H9 (cell line): Measurements from ENCODE around the gene DPF3. TPM values are rescaled to one million over a fixed set of nuclear protein-coding genes. Genes with fewer than 3 reads are reported as not detected.

ENCODE experiments used
- DNase-seq: peaks from one replicate; pipeline ENCODE4 v3.0.0-alpha.2; 2017
- H2AFZ ChIP-seq: one replicate; pipeline ENCODE4 v1.6.1; 2013; ENCODE audit warnings: mild to moderate bottlenecking, low read length, control low read depth, moderate library complexity
- H2AK5ac ChIP-seq: 2 replicates; pipeline ENCODE4 v1.6.1; 2013; ENCODE audit warnings: low read length, control low read depth, mixed read lengths; ENCODE audit not compliant: insufficient read length
- H2BK120ac ChIP-seq: one replicate; pipeline ENCODE4 v1.6.1; 2013; ENCODE audit warnings: low read depth, mild to moderate bottlenecking, low read length, control low read depth, inconsistent platforms; ENCODE audit not compliant: poor library complexity, severe bottlenecking
- H2BK12ac ChIP-seq: 2 replicates; pipeline ENCODE4 v1.6.1; 2013; ENCODE audit warnings: low read length, control low read depth, mixed read lengths, low read depth; ENCODE audit not compliant: insufficient read length
- H2BK15ac ChIP-seq: 2 replicates; pipeline ENCODE4 v1.6.1; 2013; ENCODE audit warnings: low read depth, low read length, control low read depth
- H2BK20ac ChIP-seq: one replicate; pipeline ENCODE4 v1.6.1; 2013; ENCODE audit warnings: low read depth, mild to moderate bottlenecking, low read length, control low read depth, inconsistent platforms; ENCODE audit not compliant: poor library complexity, severe bottlenecking
- H2BK5ac ChIP-seq: 2 replicates; pipeline ENCODE4 v1.6.1; 2013; ENCODE audit warnings: low read length, control low read depth, mixed read lengths; ENCODE audit not compliant: insufficient read length
- H3K14ac ChIP-seq: 2 replicates; pipeline ENCODE4 v1.6.1; 2013; ENCODE audit warnings: low read length, control low read depth; ENCODE audit not compliant: insufficient read depth
- H3K18ac ChIP-seq: 2 replicates; pipeline ENCODE4 v1.6.1; 2013; ENCODE audit warnings: low read depth, mild to moderate bottlenecking, mixed read lengths, low read length, control low read depth; ENCODE audit not compliant: insufficient read length
- H3K23ac ChIP-seq: 2 replicates; pipeline ENCODE4 v1.6.1; 2013; ENCODE audit warnings: low read length, control low read depth, mixed read lengths, low read depth; ENCODE audit not compliant: insufficient read length
- H3K23me2 ChIP-seq: 2 replicates; pipeline ENCODE4 v1.6.1; 2013; ENCODE audit warnings: low read depth, mild to moderate bottlenecking, mixed read lengths, low read length, control low read depth; ENCODE audit not compliant: insufficient read length, poor library complexity, severe bottlenecking
- H3K27ac ChIP-seq: 2 replicates; pipeline ENCODE4 v1.5.1; 2013; ENCODE audit warnings: low read length, control low read depth, mixed read lengths, low read depth; ENCODE audit not compliant: insufficient read length
- H3K27me3 ChIP-seq: 2 replicates; pipeline ENCODE4 v1.6.1; 2013; ENCODE audit warnings: low read length, control low read depth, inconsistent platforms; ENCODE audit not compliant: insufficient read depth
- H3K4ac ChIP-seq: 2 replicates; pipeline ENCODE4 v1.6.1; 2013; ENCODE audit warnings: low read depth, mild to moderate bottlenecking, control low read depth, inconsistent platforms, low read length, moderate library complexity
- H3K4me1 ChIP-seq: 2 replicates; pipeline ENCODE4 v1.6.1; 2013; ENCODE audit warnings: low read length, control low read depth, inconsistent platforms; ENCODE audit not compliant: insufficient read depth
- H3K4me2 ChIP-seq: 2 replicates; pipeline ENCODE4 v1.6.1; 2013; ENCODE audit warnings: low read length, control low read depth, mixed read lengths; ENCODE audit not compliant: insufficient read length, insufficient read depth
- H3K56ac ChIP-seq: 2 replicates; pipeline ENCODE4 v1.6.1; 2013; ENCODE audit warnings: low read depth, mild to moderate bottlenecking, mixed read lengths, low read length, control low read depth; ENCODE audit not compliant: insufficient read length
- H3K79me1 ChIP-seq: 2 replicates; pipeline ENCODE4 v1.6.1; 2013; ENCODE audit warnings: low read depth, mild to moderate bottlenecking, moderate library complexity, low read length, control low read depth, inconsistent platforms; ENCODE audit not compliant: insufficient read depth, poor library complexity, severe bottlenecking
- H3K79me2 ChIP-seq: 2 replicates; pipeline ENCODE4 v1.6.1; 2013; ENCODE audit warnings: low read length, control low read depth, inconsistent platforms; ENCODE audit not compliant: insufficient read depth
- H3K9ac ChIP-seq: 2 replicates; pipeline ENCODE4 v1.6.1; 2013; ENCODE audit warnings: low read length, control low read depth, mixed read lengths; ENCODE audit not compliant: insufficient read length; ENCODE audit errors: extremely low read depth
- H3K9me3 ChIP-seq: one replicate; pipeline ENCODE4 v1.6.1; 2013; ENCODE audit warnings: low read depth, low read length, inconsistent platforms; ENCODE audit not compliant: control insufficient read depth
- H3T11ph ChIP-seq: one replicate; pipeline ENCODE4 v1.6.1; 2013; ENCODE audit warnings: mild to moderate bottlenecking, low read length, control low read depth, inconsistent platforms
- H4K20me1 ChIP-seq: one replicate; pipeline ENCODE4 v1.6.1; 2013; ENCODE audit not compliant: control insufficient read depth, insufficient read length, insufficient read depth
- H4K5ac ChIP-seq: 2 replicates; pipeline ENCODE4 v1.6.1; 2013; ENCODE audit warnings: low read depth, mild to moderate bottlenecking, mixed read lengths, low read length, control low read depth; ENCODE audit not compliant: insufficient read length
- H4K8ac ChIP-seq: replicated peaks from 2 replicates; pipeline ENCODE4 v1.6.1; 2013; ENCODE audit warnings: low read length, control low read depth, mixed read lengths, low read depth; ENCODE audit not compliant: insufficient read length
- H4K91ac ChIP-seq: 2 replicates; pipeline ENCODE4 v1.6.1; 2013; ENCODE audit warnings: low read depth, mild to moderate bottlenecking, moderate library complexity, mixed read lengths, low read length, control low read depth; ENCODE audit not compliant: insufficient read length
- H3K27ac Mint-ChIP-seq, 3 experiments: 2 replicates in 2 of 3; 3 replicates in 1 of 3; pipeline ENCODE4 v1.8.0; 2020 to 2021; ENCODE audit warnings: mixed read lengths in 3 of 3, mild to moderate bottlenecking in 1 of 3, moderate library complexity in 1 of 3
- H3K27me3 Mint-ChIP-seq: 2 replicates; pipeline ENCODE4 v1.8.0; 2021; ENCODE audit warnings: low read depth, mild to moderate bottlenecking, moderate library complexity, mixed read lengths
- H3K36me3 Mint-ChIP-seq, 3 experiments: 2 replicates in 2 of 3; 3 replicates in 1 of 3; pipeline ENCODE4 v1.8.0; 2020 to 2021; ENCODE audit warnings: low read depth in 3 of 3, mixed read lengths in 3 of 3; ENCODE audit not compliant: insufficient read depth in 1 of 3
- H3K4me1 Mint-ChIP-seq, 2 experiments: 2 replicates each; pipeline ENCODE4 v1.8.0; 2020; ENCODE audit warnings: mixed read lengths in 2 of 2
- H3K4me3 Mint-ChIP-seq, 2 experiments: 2 replicates in 1 of 2; 3 replicates in 1 of 2; pipeline ENCODE4 v1.8.0; 2020 to 2021; ENCODE audit warnings: mild to moderate bottlenecking in 2 of 2, mixed read lengths in 2 of 2, moderate library complexity in 1 of 2
- H3K9me3 Mint-ChIP-seq, 2 experiments: 2 replicates in 1 of 2; 3 replicates in 1 of 2; pipeline ENCODE4 v1.8.0; 2020; ENCODE audit warnings: mild to moderate bottlenecking in 2 of 2, mixed read lengths in 2 of 2, moderate library complexity in 1 of 2
- WGBS: extraction: QIAGEN DNeasy Blood & Tissue Kit; methylation state at CpG from one replicate; pipeline ENCODE4 v1.1.7; 2013; ENCODE audit warnings: missing lambda C conversion rate, low lambda C conversion rate, mixed read lengths; ENCODE audit not compliant: insufficient read length; ENCODE audit errors: extremely low coverage; 5-methylcytosine and 5-hydroxymethylcytosine counted together
- total RNA-seq: library from RNA; stranded (reverse); gene quantifications from 2 replicates; pipeline ENCODE4 v1.2.1, GENCODE V29; 2021
- TF ChIP-seq, protein P1 (sequence below): fragments of 200-600 bp; sonication (generic); conservative IDR thresholded peaks from 3 replicates; pipeline ENCODE4 v1.8.0; 2021; ENCODE audit warnings: antibody characterized with exemption, mild to moderate bottlenecking

DPF3 gene
- total RNA-seq, 1 experiment from 2014 or later, result not detected

DNA sequence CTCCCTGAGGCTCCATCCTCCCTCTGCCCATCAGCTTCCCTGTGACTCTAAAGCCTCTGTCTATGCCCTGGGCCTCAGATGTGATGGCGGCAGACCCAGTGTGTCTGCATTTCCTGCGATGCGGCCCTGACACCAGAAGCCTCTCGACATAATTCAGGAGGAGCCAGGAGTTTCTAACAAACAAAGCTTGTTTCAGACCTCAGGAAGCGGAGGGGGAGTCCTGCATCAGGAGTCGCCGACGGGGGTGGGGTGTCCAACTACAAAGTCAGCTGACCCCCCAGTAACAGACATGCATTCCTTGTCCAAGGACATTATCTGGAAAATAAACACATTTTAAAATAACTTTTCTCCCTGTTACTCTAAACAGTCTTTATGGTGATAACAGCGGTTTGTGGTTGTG, 167.5 kb downstream of the DPF3 start:
- Histone ChIP-seq H3K23ac (no peak overlapping the region), H2BK15ac (no peak overlapping the region), H3K23me2 (no peaks in the 10 kb centered on the region), H3T11ph (no peak overlapping the region), H3K9ac (no peak overlapping the region), H4K20me1 (no peaks in the 10 kb centered on the region), H2BK5ac (no peak overlapping the region), H2BK12ac (no peak overlapping the region), H2AK5ac (no peak overlapping the region), H3K9me3 (no peaks in the 10 kb centered on the region), H4K91ac (no peak overlapping the region), H3K4ac (no peak overlapping the region), H4K8ac (no peak overlapping the region), H3K79me1 (no peaks in the 10 kb centered on the region), H3K4me1 (no peaks in the 10 kb centered on the region), H3K56ac (no peak overlapping the region), H3K27ac (no peak overlapping the region), H4K5ac (no peak overlapping the region), H2BK20ac (no peak overlapping the region), H3K79me2 (no peaks in the 10 kb centered on the region), H3K14ac (no peak overlapping the region), H3K18ac (no peak overlapping the region), H3K4me2 (no peak overlapping the region), H2BK120ac (no peak overlapping the region), H3K27me3 (no peaks in the 10 kb centered on the region), H2AFZ (no peak overlapping the region)
- Mint-ChIP-seq H3K27me3 (peaks cover 5% of the 10 kb centered on the region), H3K9me3 (no peaks in the 10 kb centered on the region; a peak in 1 of 5 replicates), H3K27ac (no peak overlapping the region), H3K36me3 (no peaks in the 10 kb centered on the region; a peak in 1 of 7 replicates), H3K4me1 (no peaks in the 10 kb centered on the region), H3K4me3 (no peak overlapping the region)
- TF ChIP-seq, protein P1, sequence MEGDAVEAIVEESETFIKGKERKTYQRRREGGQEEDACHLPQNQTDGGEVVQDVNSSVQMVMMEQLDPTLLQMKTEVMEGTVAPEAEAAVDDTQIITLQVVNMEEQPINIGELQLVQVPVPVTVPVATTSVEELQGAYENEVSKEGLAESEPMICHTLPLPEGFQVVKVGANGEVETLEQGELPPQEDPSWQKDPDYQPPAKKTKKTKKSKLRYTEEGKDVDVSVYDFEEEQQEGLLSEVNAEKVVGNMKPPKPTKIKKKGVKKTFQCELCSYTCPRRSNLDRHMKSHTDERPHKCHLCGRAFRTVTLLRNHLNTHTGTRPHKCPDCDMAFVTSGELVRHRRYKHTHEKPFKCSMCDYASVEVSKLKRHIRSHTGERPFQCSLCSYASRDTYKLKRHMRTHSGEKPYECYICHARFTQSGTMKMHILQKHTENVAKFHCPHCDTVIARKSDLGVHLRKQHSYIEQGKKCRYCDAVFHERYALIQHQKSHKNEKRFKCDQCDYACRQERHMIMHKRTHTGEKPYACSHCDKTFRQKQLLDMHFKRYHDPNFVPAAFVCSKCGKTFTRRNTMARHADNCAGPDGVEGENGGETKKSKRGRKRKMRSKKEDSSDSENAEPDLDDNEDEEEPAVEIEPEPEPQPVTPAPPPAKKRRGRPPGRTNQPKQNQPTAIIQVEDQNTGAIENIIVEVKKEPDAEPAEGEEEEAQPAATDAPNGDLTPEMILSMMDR, result no peak
- no peak for DNase-seq
- WGBS, result no CpG with 5 or more reads among the region's 9 CpGs
